Effector CD4-positive, alpha-beta T cell (primary cell): ENCODE measurements around the gene GNLY.

Experiments used
- DNase-seq: peaks from one replicate; pipeline ENCODE4 v3.0.0-alpha.2; 2020

Gene GNLY

GRCh38 chr2:85748039-85748734, 54.0 kb downstream of the GNLY start:
- no peak for DNase-seq
